Choroid plexus epithelial cell (primary cell): Measurements from ENCODE around the gene TOR2A.

Source experiments
- DNase-seq: peaks from one replicate; pipeline ENCODE4 v3.0.0-alpha.2; 2010; ENCODE audit warnings: low read depth
- H3K4me3 ChIP-seq: 2 replicates; pipeline ENCODE4 v1.5.1; 2011; ENCODE audit warnings: low read depth, mild to moderate bottlenecking, control low read depth, low read length, moderate library complexity
- CTCF ChIP-seq: conservative IDR thresholded peaks from 2 replicates; pipeline ENCODE4 v1.5.1; 2011; ENCODE audit warnings: low read depth, mild to moderate bottlenecking, control low read depth, inconsistent platforms, low read length, moderate library complexity

The TOR2A gene

GRCh38 chr9:127706836-127707241 is 28.3 kb downstream of the TOR2A start, which contains the start of gene CFAP157:
Gene CFAP157 (plus strand): TSS chr9:127706988. CDS start chr9:127707032, 44 bp downstream.
- no peak for TF ChIP-seq CTCF
- H3K4me3 ChIP-seq: no peak within 1 kb of the TSS
- no peak for DNase-seq

- no peak for DNase-seq
- no peak for TF ChIP-seq CTCF
- no peak overlapping the region for H3K4me3 ChIP-seq
Measured at GRCh38 chr9:127705577-127706379, 29.3 kb downstream of the TOR2A start.

GRCh38 chr9:127703289-127703946 is 31.7 kb downstream of the TOR2A start:
- DNase-seq: no peak
- H3K4me3 ChIP-seq: no peak overlapping the region
- TF ChIP-seq CTCF: no peak

- no peak for DNase-seq
- TF ChIP-seq CTCF: no peak
- no peak overlapping the region for H3K4me3 ChIP-seq
Measured at GRCh38 chr9:127700594-127701255, 34.4 kb downstream of the TOR2A start.

GRCh38 chr9:127700140-127700539 is 35.0 kb downstream of the TOR2A start:
- no peak overlapping the region for H3K4me3 ChIP-seq
- no peak for DNase-seq
- no peak for TF ChIP-seq CTCF

- peak; percentile 99 for DNase-seq
- H3K4me3 ChIP-seq: peak overlapping the region; percentile 47
- peak; percentile 11 for TF ChIP-seq CTCF
Measured at GRCh38 chr9:127698985-127699670, 36.0 kb downstream of the TOR2A start.
